Cardiac muscle cell (in vitro differentiated cells and primary cell): Measurements from ENCODE around the gene C1GALT1C1L. TPM values are rescaled to one million over a fixed set of nuclear protein-coding genes. Genes with fewer than 3 reads are reported as not detected.

Source experiments
- DNase-seq, 2 donors: peaks; one replicate each; pipeline versions ENCODE4 v3.0.0 to v3.0.0-alpha.2; 2010 to 2017; ENCODE audit warnings: low read depth in 1 of 2, low spot score in 1 of 2
- H3K27ac ChIP-seq: fragments of 200-600 bp; sonication (generic); 2 replicates; pipeline ENCODE4 v1.5.1; 2016
- H3K27me3 ChIP-seq: fragments of 200-600 bp; sonication (generic); 2 replicates; pipeline ENCODE4 v1.6.0; 2016; ENCODE audit warnings: control low read depth
- H3K36me3 ChIP-seq: fragments of 200-600 bp; sonication (generic); 2 replicates; pipeline ENCODE4 v1.5.1; 2016; ENCODE audit warnings: control low read depth
- H3K4me1 ChIP-seq: fragments of 200-600 bp; sonication (generic); 2 replicates; pipeline ENCODE4 v1.8.1; 2017; ENCODE audit warnings: low read depth, mild to moderate bottlenecking, mixed run types
- H3K4me3 ChIP-seq: fragments of 200-600 bp; sonication (generic); 2 replicates; pipeline ENCODE4 v1.5.1; 2016; ENCODE audit warnings: mild to moderate bottlenecking
- H3K9me3 ChIP-seq: fragments of 200-600 bp; sonication (generic); 2 replicates; pipeline ENCODE4 v1.5.1; 2017; ENCODE audit warnings: low read depth, mild to moderate bottlenecking, control low read depth
- CTCF ChIP-seq: IDR thresholded peaks from 2 replicates; pipeline ENCODE4 v1.5.1; 2012; ENCODE audit warnings: low read depth, mild to moderate bottlenecking, low read length
- polyA plus RNA-seq: library from polyadenylated mRNA; unstranded; fragments of >200 nt; fragmentation: Nextera tagmentation; extraction: Ambion mirVana; gene quantifications from 2 replicates; pipeline ENCODE4 v1.2.1, GENCODE V29; 2016
- total RNA-seq: library from RNA; depleted of rRNA; stranded (reverse); fragments of >200 nt; gene quantifications from 2 replicates; pipeline ENCODE4 v1.2.3, GENCODE V29; 2016

C1GALT1C1L gene
- total and polyA plus RNA-seq, 2 experiments from 2014 or later, result 0.65 TPM; not detected in 1

GRCh38 chr2:43631618-43632317 lies 44.5 kb downstream of the C1GALT1C1L start:
- no peak for TF ChIP-seq CTCF
- Histone ChIP-seq H3K4me1 (no peaks in the 10 kb centered on the region), H3K4me3 (no peak overlapping the region), H3K27ac (no peak overlapping the region), H3K27me3 (no peaks in the 10 kb centered on the region), H3K9me3 (no peaks in the 10 kb centered on the region), H3K36me3 (no peaks in the 10 kb centered on the region)
- DNase-seq, result no peak

Other genes starting within 250 kb of the C1GALT1C1L start
- 9.3 and 11.9 TPM in 2 replicates for gene THADA, start 80.4 kb downstream of the C1GALT1C1L start, total RNA-seq
- gene THADA, start 80.4 kb downstream of the C1GALT1C1L start, polyA plus RNA-seq, result 15.9 and 17.3 TPM in 2 replicates
- 0.32 and 1.0 TPM in 2 replicates for gene PLEKHH2, start 39.2 kb downstream of the C1GALT1C1L start, total RNA-seq
- gene PLEKHH2, start 39.2 kb downstream of the C1GALT1C1L start, polyA plus RNA-seq, result 0.31 and 1.4 TPM in 2 replicates
- gene DYNC2LI1, start 97.6 kb upstream of the C1GALT1C1L start, total RNA-seq, result 17.2 and 46.2 TPM in 2 replicates
- 44.7 and 64.9 TPM in 2 replicates for gene DYNC2LI1, start 97.6 kb upstream of the C1GALT1C1L start, polyA plus RNA-seq
- 0.18 TPM in 1 of 2 replicates, not detected in the other for gene ABCG5, start 162.4 kb upstream of the C1GALT1C1L start, total RNA-seq
- gene ABCG5, start 162.4 kb upstream of the C1GALT1C1L start, polyA plus RNA-seq, result not detected in 2 replicates
- gene ABCG8, start 162.5 kb upstream of the C1GALT1C1L start, total RNA-seq, result 0.04 TPM in 1 of 2 replicates, not detected in the other
- gene ABCG8, start 162.5 kb upstream of the C1GALT1C1L start, polyA plus RNA-seq, result 0.04 TPM in 1 of 2 replicates, not detected in the other